WTC11 (cell line): ENCODE data around the gene ITGA1. TPM values are rescaled to one million over a fixed set of nuclear protein-coding genes. Genes with fewer than 3 reads are reported as not detected.

ENCODE experiments used
- ATAC-seq: fragments of 200-7000 bp; cut with Tn5 transposase; 2 replicates; pipeline ENCODE4 v1.10.0; 2021; ENCODE audit warnings: mild to moderate bottlenecking, moderate library complexity
- CTCF ChIA-PET: fragments of 300-600 bp; sonication (Branson Sonifier 250); formaldehyde crosslinking; loops from one replicate; lab custom pipeline; 2021; ENCODE audit warnings: antibody characterized with exemption; lab: Charles Lee
- POLR2A ChIA-PET: fragments of 350-600 bp; sonication (Branson Sonifier 250); formaldehyde crosslinking; loops from one replicate; lab custom pipeline; 2021; ENCODE audit warnings: antibody characterized with exemption; lab: Charles Lee
- DNase-seq: peaks from one replicate; pipeline ENCODE4 v3.0.0; 2021; ENCODE audit warnings: low spot score
- H3K27ac Mint-ChIP-seq: 2 replicates; pipeline ENCODE4 v1.8.0; 2021; ENCODE audit warnings: mixed read lengths
- H3K27me3 Mint-ChIP-seq: 2 replicates; pipeline ENCODE4 v1.8.0; 2021; ENCODE audit warnings: low read depth, mild to moderate bottlenecking, moderate library complexity, mixed read lengths
- H3K36me3 Mint-ChIP-seq: 2 replicates; pipeline ENCODE4 v1.8.0; 2021; ENCODE audit warnings: mixed read lengths
- H3K4me1 Mint-ChIP-seq: 2 replicates; pipeline ENCODE4 v1.8.0; 2022; ENCODE audit warnings: mixed read lengths
- H3K4me3 Mint-ChIP-seq: 2 replicates; pipeline ENCODE4 v1.8.0; 2021; ENCODE audit warnings: mild to moderate bottlenecking, moderate library complexity, mixed read lengths
- H3K9me3 Mint-ChIP-seq: 2 replicates; pipeline ENCODE4 v1.8.0; 2021; ENCODE audit warnings: mixed read lengths
- ARID4B ChIP-seq: sonication (generic); formaldehyde crosslinking; IDR thresholded peaks from 2 replicates; pipeline ENCODE4 v1.8.0; 2023; ENCODE audit warnings: missing genetic modification reagents, mild to moderate bottlenecking, borderline replicate concordance
- ATF1 ChIP-seq: sonication (generic); formaldehyde crosslinking; IDR thresholded peaks from 2 replicates; pipeline ENCODE4 v1.8.1; 2023; ENCODE audit warnings: mild to moderate bottlenecking, moderate library complexity, missing genetic modification reagents
- CREB1 ChIP-seq: sonication (generic); formaldehyde crosslinking; IDR thresholded peaks from 2 replicates; pipeline ENCODE4 v1.8.0; 2023; ENCODE audit warnings: mild to moderate bottlenecking, missing genetic modification reagents
- ELF4 ChIP-seq: sonication (generic); formaldehyde crosslinking; IDR thresholded peaks from 2 replicates; pipeline ENCODE4 v1.8.1; 2022; ENCODE audit warnings: low read depth, mild to moderate bottlenecking, moderate library complexity, missing genetic modification reagents
- GRHL2 ChIP-seq: fragments of 250-450 bp; sonication (Bioruptor Pico); IDR thresholded peaks from 2 replicates; pipeline ENCODE4 v1.8.0; 2022; ENCODE audit warnings: mild to moderate bottlenecking, moderate library complexity; ENCODE audit not compliant: insufficient replicate concordance, severe bottlenecking
- HMGXB4 ChIP-seq: sonication (generic); formaldehyde crosslinking; IDR thresholded peaks from 2 replicates; pipeline ENCODE4 v1.8.1; 2023; ENCODE audit warnings: mild to moderate bottlenecking, moderate library complexity, missing genetic modification reagents
- MXD4 ChIP-seq: fragments of 250-450 bp; sonication (Bioruptor Pico); IDR thresholded peaks from 2 replicates; pipeline ENCODE4 v1.8.0; 2021; ENCODE audit warnings: mild to moderate bottlenecking, moderate library complexity, borderline replicate concordance
- MYBL2 ChIP-seq: sonication (generic); formaldehyde crosslinking; IDR thresholded peaks from 2 replicates; pipeline ENCODE4 v1.8.1; 2023; ENCODE audit warnings: mild to moderate bottlenecking, moderate library complexity, missing genetic modification reagents
- PRRX2 ChIP-seq: fragments of 250-450 bp; sonication (Bioruptor Pico); IDR thresholded peaks from 2 replicates; pipeline ENCODE4 v1.8.0; 2021; ENCODE audit warnings: mild to moderate bottlenecking
- TEAD4 ChIP-seq: sonication (generic); formaldehyde crosslinking; IDR thresholded peaks from 2 replicates; pipeline ENCODE4 v1.8.0; 2022; ENCODE audit warnings: mild to moderate bottlenecking, missing genetic modification reagents
- ZBTB21 ChIP-seq: sonication (generic); formaldehyde crosslinking; IDR thresholded peaks from 2 replicates; pipeline ENCODE4 v1.8.1; 2023; ENCODE audit warnings: mild to moderate bottlenecking, missing genetic modification reagents, borderline replicate concordance
- ZNF263 ChIP-seq: sonication (generic); formaldehyde crosslinking; IDR thresholded peaks from 2 replicates; pipeline ENCODE4 v1.8.1; 2022; ENCODE audit warnings: low read depth, mild to moderate bottlenecking, moderate library complexity, missing genetic modification reagents
- ZNF396 ChIP-seq: fragments of 250-450 bp; sonication (Bioruptor Pico); IDR thresholded peaks from 2 replicates; pipeline ENCODE4 v1.8.0; 2021; ENCODE audit warnings: mild to moderate bottlenecking, moderate library complexity, borderline replicate concordance
- ZNF416 ChIP-seq: fragments of 250-450 bp; sonication (Bioruptor Pico); IDR thresholded peaks from 2 replicates; pipeline ENCODE4 v1.9.0; 2021; ENCODE audit warnings: mild to moderate bottlenecking, inconsistent platforms
- total RNA-seq: library from RNA; stranded (reverse); gene quantifications from 3 replicates; pipeline ENCODE4 v1.2.3, GENCODE V29; 2021
- TF ChIP-seq, protein P1 (sequence below): fragments of 250-450 bp; sonication (Bioruptor Pico); IDR thresholded peaks from 2 replicates; pipeline ENCODE4 v1.9.0; 2021; ENCODE audit warnings: mild to moderate bottlenecking
- TF ChIP-seq, protein P2 (sequence below): fragments of 250-450 bp; sonication (Bioruptor Pico); conservative IDR thresholded peaks from 2 replicates; pipeline ENCODE4 v1.9.0; 2021; ENCODE audit warnings: mild to moderate bottlenecking
- TF ChIP-seq, protein P3 (sequence below): fragments of 250-450 bp; sonication (Bioruptor Pico); IDR thresholded peaks from 2 replicates; pipeline ENCODE4 v1.8.0; 2021; ENCODE audit warnings: mild to moderate bottlenecking
- TF ChIP-seq, protein P4 (sequence below): sonication (generic); formaldehyde crosslinking; IDR thresholded peaks from 2 replicates; pipeline ENCODE4 v1.8.0; 2022; ENCODE audit warnings: mild to moderate bottlenecking, missing genetic modification reagents
- TF ChIP-seq, protein P5 (sequence below): fragments of 250-450 bp; sonication (Bioruptor Pico); IDR thresholded peaks from 2 replicates; pipeline ENCODE4 v2.1.2; 2022; ENCODE audit warnings: mild to moderate bottlenecking, moderate library complexity
- TF ChIP-seq, protein P6 (sequence below): sonication (generic); formaldehyde crosslinking; IDR thresholded peaks from 2 replicates; pipeline ENCODE4 v1.8.1; 2023; ENCODE audit warnings: mild to moderate bottlenecking, missing genetic modification reagents

ITGA1 gene
- total RNA-seq, 1 experiment from 2014 or later = 6.5 TPM

DNA sequence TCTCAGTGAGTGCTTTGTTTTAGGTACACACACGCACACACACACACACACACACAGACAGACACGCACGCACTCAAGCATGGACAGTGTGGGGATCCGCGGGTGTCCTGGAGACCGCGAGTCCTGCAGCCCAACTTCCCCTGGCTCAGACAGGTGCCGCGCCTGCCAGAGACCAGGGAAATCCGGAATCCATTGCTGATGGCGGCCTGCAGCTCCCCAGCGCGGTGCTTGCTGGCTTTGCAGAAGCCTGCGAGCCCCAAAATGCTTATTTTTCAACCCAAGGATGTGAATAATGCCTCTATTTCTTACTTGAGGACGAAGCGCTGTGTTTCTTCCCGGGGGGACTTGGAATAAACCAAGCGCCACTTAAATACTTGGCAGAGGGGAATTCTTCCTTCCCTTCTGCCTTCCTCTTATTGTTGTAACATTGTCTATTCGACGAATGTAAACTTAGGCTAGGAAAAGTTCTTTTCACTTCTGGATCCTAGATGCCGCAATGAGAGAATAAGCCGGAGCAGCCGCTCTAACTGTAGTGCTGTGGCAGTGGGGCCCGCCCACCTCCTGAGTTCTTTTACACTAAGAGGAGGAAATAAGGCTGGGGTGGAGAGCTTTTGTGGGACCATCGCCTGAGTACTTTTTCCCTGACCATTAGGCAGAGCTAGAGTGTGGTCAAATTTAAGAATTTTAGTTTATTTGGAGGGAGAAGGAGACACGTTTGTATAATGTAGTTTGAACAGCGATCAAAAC lies 202.2 kb downstream of the ITGA1 start:
- Mint-ChIP-seq H3K9me3 (peaks cover 9% of the 10 kb centered on the region), H3K27ac (no peak overlapping the region), H3K27me3 (peaks cover 24% of the 10 kb centered on the region), H3K4me1 (peaks cover 18% of the 10 kb centered on the region), H3K36me3 (no peaks in the 10 kb centered on the region), H3K4me3 (peak overlapping the region; percentile 77)
- CTCF ChIA-PET = interaction anchor here (0.7 to 1.4 kb wide), 5 partner anchors 17 to 74 kb away, joined by 4 to 7 read pairs (median 5); no protein-coding TSS in a partner anchor
- POLR2A ChIA-PET = interaction anchor here (0.6 to 0.7 kb wide), 2 partner anchors 354 to 428 kb away, joined by 3 to 5 read pairs; no protein-coding TSS in a partner anchor
- ATAC-seq (peak; percentile 62), DNase-seq (peak; percentile 64)
- TF ChIP-seq ZNF416 (CRISPR knock-in tag) = no peak
- TF ChIP-seq GRHL2 (CRISPR knock-in tag) = no peak
- TF ChIP-seq PRRX2 (CRISPR knock-in tag) = no peak
- no peak for TF ChIP-seq MXD4 (CRISPR knock-in tag)
- TF ChIP-seq ELF4 = no peak
- TF ChIP-seq, protein P1, sequence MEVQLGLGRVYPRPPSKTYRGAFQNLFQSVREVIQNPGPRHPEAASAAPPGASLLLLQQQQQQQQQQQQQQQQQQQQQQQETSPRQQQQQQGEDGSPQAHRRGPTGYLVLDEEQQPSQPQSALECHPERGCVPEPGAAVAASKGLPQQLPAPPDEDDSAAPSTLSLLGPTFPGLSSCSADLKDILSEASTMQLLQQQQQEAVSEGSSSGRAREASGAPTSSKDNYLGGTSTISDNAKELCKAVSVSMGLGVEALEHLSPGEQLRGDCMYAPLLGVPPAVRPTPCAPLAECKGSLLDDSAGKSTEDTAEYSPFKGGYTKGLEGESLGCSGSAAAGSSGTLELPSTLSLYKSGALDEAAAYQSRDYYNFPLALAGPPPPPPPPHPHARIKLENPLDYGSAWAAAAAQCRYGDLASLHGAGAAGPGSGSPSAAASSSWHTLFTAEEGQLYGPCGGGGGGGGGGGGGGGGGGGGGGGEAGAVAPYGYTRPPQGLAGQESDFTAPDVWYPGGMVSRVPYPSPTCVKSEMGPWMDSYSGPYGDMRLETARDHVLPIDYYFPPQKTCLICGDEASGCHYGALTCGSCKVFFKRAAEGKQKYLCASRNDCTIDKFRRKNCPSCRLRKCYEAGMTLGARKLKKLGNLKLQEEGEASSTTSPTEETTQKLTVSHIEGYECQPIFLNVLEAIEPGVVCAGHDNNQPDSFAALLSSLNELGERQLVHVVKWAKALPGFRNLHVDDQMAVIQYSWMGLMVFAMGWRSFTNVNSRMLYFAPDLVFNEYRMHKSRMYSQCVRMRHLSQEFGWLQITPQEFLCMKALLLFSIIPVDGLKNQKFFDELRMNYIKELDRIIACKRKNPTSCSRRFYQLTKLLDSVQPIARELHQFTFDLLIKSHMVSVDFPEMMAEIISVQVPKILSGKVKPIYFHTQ (CRISPR knock-in tag) = no peak
- TF ChIP-seq, protein P2, sequence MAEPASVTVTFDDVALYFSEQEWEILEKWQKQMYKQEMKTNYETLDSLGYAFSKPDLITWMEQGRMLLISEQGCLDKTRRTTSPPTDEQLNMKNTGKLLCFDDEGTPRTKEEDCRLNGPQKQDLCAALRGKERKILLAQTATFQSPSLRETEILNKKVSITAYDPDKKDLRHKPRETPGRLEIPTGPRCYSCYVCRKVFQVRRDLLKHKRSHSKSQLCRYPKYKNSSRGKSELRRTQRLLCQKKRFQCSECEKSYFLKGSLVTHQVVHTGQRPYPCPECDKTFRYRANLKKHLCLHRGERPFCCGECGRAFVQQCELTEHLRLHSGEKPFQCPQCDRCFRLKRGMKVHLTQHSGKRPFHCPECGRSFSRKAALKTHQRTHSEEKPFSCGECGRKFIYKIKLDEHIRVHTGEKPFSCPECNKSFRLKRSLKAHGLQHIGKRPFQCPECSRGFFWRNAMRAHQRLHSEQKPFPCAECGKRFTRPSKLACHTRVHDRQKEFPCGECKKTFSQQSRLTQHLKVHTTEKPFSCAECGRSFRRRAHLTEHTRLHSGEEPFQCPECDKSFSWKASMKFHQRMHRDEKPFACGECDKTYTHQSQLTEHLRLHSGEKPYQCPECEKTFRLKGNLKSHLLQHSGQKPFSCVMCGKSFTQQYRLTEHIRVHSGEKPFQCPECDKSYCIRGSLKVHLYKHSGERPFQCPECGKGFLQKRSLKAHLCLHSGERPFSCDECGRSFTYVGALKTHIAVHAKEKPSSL = no peak
- TF ChIP-seq ATF1 = no peak
- TF ChIP-seq, protein P3, sequence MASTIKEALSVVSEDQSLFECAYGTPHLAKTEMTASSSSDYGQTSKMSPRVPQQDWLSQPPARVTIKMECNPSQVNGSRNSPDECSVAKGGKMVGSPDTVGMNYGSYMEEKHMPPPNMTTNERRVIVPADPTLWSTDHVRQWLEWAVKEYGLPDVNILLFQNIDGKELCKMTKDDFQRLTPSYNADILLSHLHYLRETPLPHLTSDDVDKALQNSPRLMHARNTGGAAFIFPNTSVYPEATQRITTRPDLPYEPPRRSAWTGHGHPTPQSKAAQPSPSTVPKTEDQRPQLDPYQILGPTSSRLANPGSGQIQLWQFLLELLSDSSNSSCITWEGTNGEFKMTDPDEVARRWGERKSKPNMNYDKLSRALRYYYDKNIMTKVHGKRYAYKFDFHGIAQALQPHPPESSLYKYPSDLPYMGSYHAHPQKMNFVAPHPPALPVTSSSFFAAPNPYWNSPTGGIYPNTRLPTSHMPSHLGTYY = no peak
- TF ChIP-seq ZBTB21 (CRISPR knock-in tag) = 0 out of 2 replicates have a peak, but pooled peaks have one; percentile 64
- TF ChIP-seq, protein P4, sequence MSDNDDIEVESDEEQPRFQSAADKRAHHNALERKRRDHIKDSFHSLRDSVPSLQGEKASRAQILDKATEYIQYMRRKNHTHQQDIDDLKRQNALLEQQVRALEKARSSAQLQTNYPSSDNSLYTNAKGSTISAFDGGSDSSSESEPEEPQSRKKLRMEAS (CRISPR knock-in tag) = peak; percentile 76
- TF ChIP-seq CREB1 = no peak
- no peak for TF ChIP-seq TEAD4 (CRISPR knock-in tag)
- TF ChIP-seq, protein P5, sequence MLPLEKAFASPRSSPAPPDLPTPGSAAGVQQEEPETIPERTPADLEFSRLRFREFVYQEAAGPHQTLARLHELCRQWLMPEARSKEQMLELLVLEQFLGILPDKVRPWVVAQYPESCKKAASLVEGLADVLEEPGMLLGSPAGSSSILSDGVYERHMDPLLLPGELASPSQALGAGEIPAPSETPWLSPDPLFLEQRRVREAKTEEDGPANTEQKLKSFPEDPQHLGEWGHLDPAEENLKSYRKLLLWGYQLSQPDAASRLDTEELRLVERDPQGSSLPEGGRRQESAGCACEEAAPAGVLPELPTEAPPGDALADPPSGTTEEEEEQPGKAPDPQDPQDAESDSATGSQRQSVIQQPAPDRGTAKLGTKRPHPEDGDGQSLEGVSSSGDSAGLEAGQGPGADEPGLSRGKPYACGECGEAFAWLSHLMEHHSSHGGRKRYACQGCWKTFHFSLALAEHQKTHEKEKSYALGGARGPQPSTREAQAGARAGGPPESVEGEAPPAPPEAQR (CRISPR knock-in tag) = no peak
- no peak for TF ChIP-seq ZNF263 (CRISPR knock-in tag)
- peak; percentile 76; the same call in 1 of the 2 replicates for TF ChIP-seq ARID4B (CRISPR knock-in tag)
- no peak for TF ChIP-seq MYBL2 (CRISPR knock-in tag)
- TF ChIP-seq ZNF396 = no peak
- TF ChIP-seq HMGXB4 = peak; percentile 43; the same call in 1 of the 2 replicates
- TF ChIP-seq, protein P6, sequence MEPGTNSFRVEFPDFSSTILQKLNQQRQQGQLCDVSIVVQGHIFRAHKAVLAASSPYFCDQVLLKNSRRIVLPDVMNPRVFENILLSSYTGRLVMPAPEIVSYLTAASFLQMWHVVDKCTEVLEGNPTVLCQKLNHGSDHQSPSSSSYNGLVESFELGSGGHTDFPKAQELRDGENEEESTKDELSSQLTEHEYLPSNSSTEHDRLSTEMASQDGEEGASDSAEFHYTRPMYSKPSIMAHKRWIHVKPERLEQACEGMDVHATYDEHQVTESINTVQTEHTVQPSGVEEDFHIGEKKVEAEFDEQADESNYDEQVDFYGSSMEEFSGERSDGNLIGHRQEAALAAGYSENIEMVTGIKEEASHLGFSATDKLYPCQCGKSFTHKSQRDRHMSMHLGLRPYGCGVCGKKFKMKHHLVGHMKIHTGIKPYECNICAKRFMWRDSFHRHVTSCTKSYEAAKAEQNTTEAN (CRISPR knock-in tag) = no peak
